GM23338 (cell line): Measurements from ENCODE around the gene ADGRG2. TPM values are rescaled to one million over a fixed set of nuclear protein-coding genes. Genes with fewer than 3 reads are reported as not detected.

ENCODE experiments used
- ATAC-seq: fragments of 200-7000 bp; cut with Tn5 transposase; 3 replicates; pipeline ENCODE4 v1.9.1; 2020
- DNase-seq: peaks from one replicate; pipeline ENCODE4 v3.0.0-alpha.2; 2015; ENCODE audit warnings: low spot score
- H2AFZ ChIP-seq: fragments of 200-600 bp; sonication (generic); 2 replicates; pipeline ENCODE4 v1.8.0; 2016; ENCODE audit warnings: antibody characterized with exemption, mild to moderate bottlenecking, moderate library complexity
- H3F3A ChIP-seq: fragments of 200-600 bp; sonication (generic); replicated peaks from 2 replicates; pipeline ENCODE4 v1.8.0; 2017; ENCODE audit warnings: antibody characterized with exemption, mixed run types, low read depth
- H3K27ac ChIP-seq: fragments of 200-600 bp; sonication (generic); 2 replicates; pipeline ENCODE4 v1.6.1; 2016; ENCODE audit warnings: low read depth
- H3K27me3 ChIP-seq: fragments of 200-600 bp; sonication (generic); 2 replicates; pipeline ENCODE4 v1.8.0; 2016; ENCODE audit warnings: mild to moderate bottlenecking, mixed run types, moderate library complexity; ENCODE audit not compliant: insufficient read depth
- H3K36me3 ChIP-seq: fragments of 200-600 bp; sonication (generic); 2 replicates; pipeline ENCODE4 v1.8.0; 2016; ENCODE audit warnings: mild to moderate bottlenecking; ENCODE audit not compliant: insufficient read depth
- H3K4me1 ChIP-seq: fragments of 200-600 bp; sonication (generic); 2 replicates; pipeline ENCODE4 v1.8.0; 2016; ENCODE audit warnings: mild to moderate bottlenecking, moderate library complexity; ENCODE audit not compliant: insufficient read depth
- H3K4me2 ChIP-seq: fragments of 200-600 bp; sonication (generic); 2 replicates; pipeline ENCODE4 v1.7.1; 2017; ENCODE audit warnings: mixed run types
- H3K4me3 ChIP-seq: fragments of 200-600 bp; sonication (generic); 2 replicates; pipeline ENCODE4 v1.6.1; 2016; ENCODE audit warnings: mixed run types
- H3K79me2 ChIP-seq: fragments of 200-600 bp; sonication (generic); replicated peaks from 2 replicates; pipeline ENCODE4 v1.8.0; 2017; ENCODE audit warnings: mild to moderate bottlenecking; ENCODE audit not compliant: insufficient read depth
- H3K9me2 ChIP-seq: fragments of 200-600 bp; sonication (generic); 2 replicates; pipeline ENCODE4 v1.8.0; 2017; ENCODE audit not compliant: insufficient read depth
- H4K20me1 ChIP-seq: fragments of 200-600 bp; sonication (generic); replicated peaks from 2 replicates; pipeline ENCODE4 v1.8.0; 2017; ENCODE audit warnings: mild to moderate bottlenecking; ENCODE audit not compliant: insufficient read depth
- H3K27ac Mint-ChIP-seq: 2 replicates; pipeline ENCODE4 v1.8.0; 2020; ENCODE audit warnings: inconsistent platforms, mild to moderate bottlenecking, moderate library complexity, mixed read lengths
- H3K27me3 Mint-ChIP-seq: 3 replicates; pipeline ENCODE4 v1.8.0; 2022; ENCODE audit warnings: low read depth, mild to moderate bottlenecking, moderate library complexity, mixed read lengths, inconsistent platforms; ENCODE audit not compliant: insufficient read depth, poor library complexity
- H3K36me3 Mint-ChIP-seq: 3 replicates; pipeline ENCODE4 v1.8.0; 2021; ENCODE audit warnings: low read depth, mild to moderate bottlenecking, inconsistent platforms, moderate library complexity, mixed read lengths
- H3K4me1 Mint-ChIP-seq: 3 replicates; pipeline ENCODE4 v1.8.0; 2020; ENCODE audit warnings: mild to moderate bottlenecking, inconsistent platforms, mixed read lengths
- H3K4me3 Mint-ChIP-seq: 3 replicates; pipeline ENCODE4 v1.8.0; 2021; ENCODE audit warnings: moderate library complexity, mild to moderate bottlenecking, inconsistent platforms, mixed read lengths
- H3K9me3 Mint-ChIP-seq: 3 replicates; pipeline ENCODE4 v1.8.0; 2020; ENCODE audit warnings: moderate library complexity, mild to moderate bottlenecking, inconsistent platforms, mixed read lengths
- CREB1 ChIP-seq: fragments of 250-450 bp; sonication (Bioruptor Pico); IDR thresholded peaks from 2 replicates; pipeline ENCODE4 v1.5.0; 2020; ENCODE audit warnings: low read depth, mild to moderate bottlenecking, moderate library complexity
- EZH2phosphoT487 ChIP-seq: fragments of 200-600 bp; sonication (generic); IDR thresholded peaks from one replicate; pipeline ENCODE4 v1.8.1; 2018; ENCODE audit warnings: antibody characterized with exemption; ENCODE audit not compliant: unreplicated experiment
- ZNF114 ChIP-seq: fragments of 250-450 bp; sonication (Bioruptor Pico); IDR thresholded peaks from 2 replicates; pipeline ENCODE4 v1.5.0; 2020; ENCODE audit warnings: mild to moderate bottlenecking, moderate library complexity
- polyA plus RNA-seq: library from polyadenylated mRNA; unstranded; fragments of >200 nt; fragmentation: Nextera tagmentation; extraction: Ambion mirVana; gene quantifications from 2 replicates; pipeline ENCODE4 v1.2.1, GENCODE V29; 2016
- total RNA-seq: library from RNA; depleted of rRNA; stranded (reverse); fragments of >200 nt; shearing (Covaris generic); gene quantifications from 2 replicates; pipeline ENCODE4 v1.2.3, GENCODE V29; 2014
- TF ChIP-seq, protein P1 (sequence below): IDR thresholded peaks from 2 replicates; pipeline ENCODE4 v1.6.1; 2016; ENCODE audit warnings: antibody characterized with exemption
- TF ChIP-seq, protein P2 (sequence below): IDR thresholded peaks from one replicate; pipeline ENCODE4 v1.6.1; 2018; ENCODE audit warnings: antibody characterized with exemption; ENCODE audit not compliant: unreplicated experiment
- TF ChIP-seq, protein P3 (sequence below), 2 experiments: fragments of 200-600 bp in 1 of 2; sonication (generic) in 1 of 2; conservative IDR thresholded peaks; 2 replicates each; pipeline versions ENCODE4 v1.5.1 to v1.6.1; 2016 to 2017; ENCODE audit warnings: antibody characterized with exemption in 2 of 2, low read depth in 2 of 2, mild to moderate bottlenecking in 2 of 2, moderate library complexity in 1 of 2
- TF ChIP-seq, protein P4 (sequence below): fragments of 250-450 bp; sonication (Bioruptor Pico); IDR thresholded peaks from 2 replicates; pipeline ENCODE4 v1.5.0; 2020; ENCODE audit warnings: mild to moderate bottlenecking, moderate library complexity

ADGRG2 gene
- total and polyA plus RNA-seq, 2 experiments from 2014 or later: 4.0 to 10.8 TPM

DNA sequence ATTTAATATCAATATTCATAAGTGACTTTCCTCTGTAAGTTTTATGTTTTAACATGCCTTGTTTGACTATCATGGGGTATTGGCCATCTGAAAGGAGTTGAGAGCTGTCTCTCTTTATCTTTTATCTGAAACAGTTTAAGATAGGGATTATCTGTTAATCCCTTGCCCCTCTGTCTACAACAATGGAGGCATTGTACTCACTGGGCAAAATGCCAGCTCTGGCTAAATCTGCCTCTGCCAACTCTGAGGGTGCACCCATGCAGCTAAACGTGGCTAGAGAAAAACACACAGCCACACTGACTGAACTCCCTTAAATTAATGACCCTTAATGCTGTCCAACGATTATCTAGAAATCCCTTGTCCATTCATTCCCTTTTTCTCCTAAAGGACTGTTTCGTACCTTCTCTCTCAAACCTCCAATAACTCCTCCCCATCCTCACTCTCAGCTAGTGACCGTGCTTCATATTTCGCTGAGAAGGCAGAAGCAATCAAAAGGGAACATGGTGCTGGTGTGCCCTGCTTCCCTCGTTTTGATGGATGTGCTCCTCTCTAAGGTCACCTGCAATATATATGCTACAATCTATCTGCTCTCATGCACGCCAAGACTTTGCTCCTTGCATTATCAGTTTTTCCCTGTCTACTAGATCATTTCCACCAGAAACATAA is 148.6 kb downstream of the ADGRG2 start (continued):
- TF ChIP-seq, protein P1, sequence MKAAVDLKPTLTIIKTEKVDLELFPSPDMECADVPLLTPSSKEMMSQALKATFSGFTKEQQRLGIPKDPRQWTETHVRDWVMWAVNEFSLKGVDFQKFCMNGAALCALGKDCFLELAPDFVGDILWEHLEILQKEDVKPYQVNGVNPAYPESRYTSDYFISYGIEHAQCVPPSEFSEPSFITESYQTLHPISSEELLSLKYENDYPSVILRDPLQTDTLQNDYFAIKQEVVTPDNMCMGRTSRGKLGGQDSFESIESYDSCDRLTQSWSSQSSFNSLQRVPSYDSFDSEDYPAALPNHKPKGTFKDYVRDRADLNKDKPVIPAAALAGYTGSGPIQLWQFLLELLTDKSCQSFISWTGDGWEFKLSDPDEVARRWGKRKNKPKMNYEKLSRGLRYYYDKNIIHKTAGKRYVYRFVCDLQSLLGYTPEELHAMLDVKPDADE: no peak
- no peak for TF ChIP-seq ZNF114
- no peak for TF ChIP-seq CREB1 (CRISPR knock-in tag)
- TF ChIP-seq, protein P2, sequence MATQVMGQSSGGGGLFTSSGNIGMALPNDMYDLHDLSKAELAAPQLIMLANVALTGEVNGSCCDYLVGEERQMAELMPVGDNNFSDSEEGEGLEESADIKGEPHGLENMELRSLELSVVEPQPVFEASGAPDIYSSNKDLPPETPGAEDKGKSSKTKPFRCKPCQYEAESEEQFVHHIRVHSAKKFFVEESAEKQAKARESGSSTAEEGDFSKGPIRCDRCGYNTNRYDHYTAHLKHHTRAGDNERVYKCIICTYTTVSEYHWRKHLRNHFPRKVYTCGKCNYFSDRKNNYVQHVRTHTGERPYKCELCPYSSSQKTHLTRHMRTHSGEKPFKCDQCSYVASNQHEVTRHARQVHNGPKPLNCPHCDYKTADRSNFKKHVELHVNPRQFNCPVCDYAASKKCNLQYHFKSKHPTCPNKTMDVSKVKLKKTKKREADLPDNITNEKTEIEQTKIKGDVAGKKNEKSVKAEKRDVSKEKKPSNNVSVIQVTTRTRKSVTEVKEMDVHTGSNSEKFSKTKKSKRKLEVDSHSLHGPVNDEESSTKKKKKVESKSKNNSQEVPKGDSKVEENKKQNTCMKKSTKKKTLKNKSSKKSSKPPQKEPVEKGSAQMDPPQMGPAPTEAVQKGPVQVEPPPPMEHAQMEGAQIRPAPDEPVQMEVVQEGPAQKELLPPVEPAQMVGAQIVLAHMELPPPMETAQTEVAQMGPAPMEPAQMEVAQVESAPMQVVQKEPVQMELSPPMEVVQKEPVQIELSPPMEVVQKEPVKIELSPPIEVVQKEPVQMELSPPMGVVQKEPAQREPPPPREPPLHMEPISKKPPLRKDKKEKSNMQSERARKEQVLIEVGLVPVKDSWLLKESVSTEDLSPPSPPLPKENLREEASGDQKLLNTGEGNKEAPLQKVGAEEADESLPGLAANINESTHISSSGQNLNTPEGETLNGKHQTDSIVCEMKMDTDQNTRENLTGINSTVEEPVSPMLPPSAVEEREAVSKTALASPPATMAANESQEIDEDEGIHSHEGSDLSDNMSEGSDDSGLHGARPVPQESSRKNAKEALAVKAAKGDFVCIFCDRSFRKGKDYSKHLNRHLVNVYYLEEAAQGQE: no peak

DNA sequence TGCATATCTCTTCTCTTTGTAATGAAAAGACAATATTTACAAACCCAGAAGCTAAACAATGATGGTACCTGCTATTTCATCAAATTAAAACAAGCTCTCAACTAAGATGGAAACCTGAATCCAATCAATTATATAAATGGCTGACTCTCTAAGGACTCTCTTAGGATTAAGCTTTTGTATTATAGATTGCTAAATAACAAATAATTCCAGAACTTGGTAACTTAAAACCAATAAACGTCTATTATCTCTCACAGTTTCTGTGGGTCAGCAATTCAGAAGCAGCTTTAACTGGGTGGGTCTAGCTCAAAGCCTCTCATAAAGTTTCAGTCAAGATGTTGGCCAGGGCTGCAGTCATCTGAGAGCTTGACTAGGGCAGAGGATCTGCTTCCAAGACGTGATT is 150.8 kb downstream of the ADGRG2 start:
- H3K9me3 Mint-ChIP-seq: no peaks in the 10 kb centered on the region
- no peak for DNase-seq
- H3K36me3 Mint-ChIP-seq: no peaks in the 10 kb centered on the region
- H3K4me2 ChIP-seq: no peak overlapping the region
- H3K36me3 ChIP-seq: no peaks in the 10 kb centered on the region
- H3K79me2 ChIP-seq: no peaks in the 10 kb centered on the region
- no peak for ATAC-seq
- H3K27me3 ChIP-seq: no peaks in the 10 kb centered on the region
- no peak overlapping the region for H3K4me3 ChIP-seq
- H3F3A ChIP-seq: no peaks in the 10 kb centered on the region
- no peaks in the 10 kb centered on the region for H4K20me1 ChIP-seq
- H3K27ac ChIP-seq: no peak overlapping the region
- H3K4me1 ChIP-seq: no peaks in the 10 kb centered on the region
- H3K4me3 Mint-ChIP-seq: no peak overlapping the region
- no peak overlapping the region for H2AFZ ChIP-seq
- H3K9me2 ChIP-seq: no peaks in the 10 kb centered on the region
- no peak overlapping the region for H3K27ac Mint-ChIP-seq
- H3K27me3 Mint-ChIP-seq: no peaks in the 10 kb centered on the region
- no peaks in the 10 kb centered on the region; the same call in 2 of the 3 replicates for H3K4me1 Mint-ChIP-seq
- no peak for TF ChIP-seq EZH2phosphoT487
- TF ChIP-seq, protein P2: no peak
- TF ChIP-seq, protein P3, sequence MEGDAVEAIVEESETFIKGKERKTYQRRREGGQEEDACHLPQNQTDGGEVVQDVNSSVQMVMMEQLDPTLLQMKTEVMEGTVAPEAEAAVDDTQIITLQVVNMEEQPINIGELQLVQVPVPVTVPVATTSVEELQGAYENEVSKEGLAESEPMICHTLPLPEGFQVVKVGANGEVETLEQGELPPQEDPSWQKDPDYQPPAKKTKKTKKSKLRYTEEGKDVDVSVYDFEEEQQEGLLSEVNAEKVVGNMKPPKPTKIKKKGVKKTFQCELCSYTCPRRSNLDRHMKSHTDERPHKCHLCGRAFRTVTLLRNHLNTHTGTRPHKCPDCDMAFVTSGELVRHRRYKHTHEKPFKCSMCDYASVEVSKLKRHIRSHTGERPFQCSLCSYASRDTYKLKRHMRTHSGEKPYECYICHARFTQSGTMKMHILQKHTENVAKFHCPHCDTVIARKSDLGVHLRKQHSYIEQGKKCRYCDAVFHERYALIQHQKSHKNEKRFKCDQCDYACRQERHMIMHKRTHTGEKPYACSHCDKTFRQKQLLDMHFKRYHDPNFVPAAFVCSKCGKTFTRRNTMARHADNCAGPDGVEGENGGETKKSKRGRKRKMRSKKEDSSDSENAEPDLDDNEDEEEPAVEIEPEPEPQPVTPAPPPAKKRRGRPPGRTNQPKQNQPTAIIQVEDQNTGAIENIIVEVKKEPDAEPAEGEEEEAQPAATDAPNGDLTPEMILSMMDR (conservative IDR thresholded peaks at IDR 0.05; ENCODE audit: low read depth in 2 of 2): no peak
- TF ChIP-seq, protein P4, sequence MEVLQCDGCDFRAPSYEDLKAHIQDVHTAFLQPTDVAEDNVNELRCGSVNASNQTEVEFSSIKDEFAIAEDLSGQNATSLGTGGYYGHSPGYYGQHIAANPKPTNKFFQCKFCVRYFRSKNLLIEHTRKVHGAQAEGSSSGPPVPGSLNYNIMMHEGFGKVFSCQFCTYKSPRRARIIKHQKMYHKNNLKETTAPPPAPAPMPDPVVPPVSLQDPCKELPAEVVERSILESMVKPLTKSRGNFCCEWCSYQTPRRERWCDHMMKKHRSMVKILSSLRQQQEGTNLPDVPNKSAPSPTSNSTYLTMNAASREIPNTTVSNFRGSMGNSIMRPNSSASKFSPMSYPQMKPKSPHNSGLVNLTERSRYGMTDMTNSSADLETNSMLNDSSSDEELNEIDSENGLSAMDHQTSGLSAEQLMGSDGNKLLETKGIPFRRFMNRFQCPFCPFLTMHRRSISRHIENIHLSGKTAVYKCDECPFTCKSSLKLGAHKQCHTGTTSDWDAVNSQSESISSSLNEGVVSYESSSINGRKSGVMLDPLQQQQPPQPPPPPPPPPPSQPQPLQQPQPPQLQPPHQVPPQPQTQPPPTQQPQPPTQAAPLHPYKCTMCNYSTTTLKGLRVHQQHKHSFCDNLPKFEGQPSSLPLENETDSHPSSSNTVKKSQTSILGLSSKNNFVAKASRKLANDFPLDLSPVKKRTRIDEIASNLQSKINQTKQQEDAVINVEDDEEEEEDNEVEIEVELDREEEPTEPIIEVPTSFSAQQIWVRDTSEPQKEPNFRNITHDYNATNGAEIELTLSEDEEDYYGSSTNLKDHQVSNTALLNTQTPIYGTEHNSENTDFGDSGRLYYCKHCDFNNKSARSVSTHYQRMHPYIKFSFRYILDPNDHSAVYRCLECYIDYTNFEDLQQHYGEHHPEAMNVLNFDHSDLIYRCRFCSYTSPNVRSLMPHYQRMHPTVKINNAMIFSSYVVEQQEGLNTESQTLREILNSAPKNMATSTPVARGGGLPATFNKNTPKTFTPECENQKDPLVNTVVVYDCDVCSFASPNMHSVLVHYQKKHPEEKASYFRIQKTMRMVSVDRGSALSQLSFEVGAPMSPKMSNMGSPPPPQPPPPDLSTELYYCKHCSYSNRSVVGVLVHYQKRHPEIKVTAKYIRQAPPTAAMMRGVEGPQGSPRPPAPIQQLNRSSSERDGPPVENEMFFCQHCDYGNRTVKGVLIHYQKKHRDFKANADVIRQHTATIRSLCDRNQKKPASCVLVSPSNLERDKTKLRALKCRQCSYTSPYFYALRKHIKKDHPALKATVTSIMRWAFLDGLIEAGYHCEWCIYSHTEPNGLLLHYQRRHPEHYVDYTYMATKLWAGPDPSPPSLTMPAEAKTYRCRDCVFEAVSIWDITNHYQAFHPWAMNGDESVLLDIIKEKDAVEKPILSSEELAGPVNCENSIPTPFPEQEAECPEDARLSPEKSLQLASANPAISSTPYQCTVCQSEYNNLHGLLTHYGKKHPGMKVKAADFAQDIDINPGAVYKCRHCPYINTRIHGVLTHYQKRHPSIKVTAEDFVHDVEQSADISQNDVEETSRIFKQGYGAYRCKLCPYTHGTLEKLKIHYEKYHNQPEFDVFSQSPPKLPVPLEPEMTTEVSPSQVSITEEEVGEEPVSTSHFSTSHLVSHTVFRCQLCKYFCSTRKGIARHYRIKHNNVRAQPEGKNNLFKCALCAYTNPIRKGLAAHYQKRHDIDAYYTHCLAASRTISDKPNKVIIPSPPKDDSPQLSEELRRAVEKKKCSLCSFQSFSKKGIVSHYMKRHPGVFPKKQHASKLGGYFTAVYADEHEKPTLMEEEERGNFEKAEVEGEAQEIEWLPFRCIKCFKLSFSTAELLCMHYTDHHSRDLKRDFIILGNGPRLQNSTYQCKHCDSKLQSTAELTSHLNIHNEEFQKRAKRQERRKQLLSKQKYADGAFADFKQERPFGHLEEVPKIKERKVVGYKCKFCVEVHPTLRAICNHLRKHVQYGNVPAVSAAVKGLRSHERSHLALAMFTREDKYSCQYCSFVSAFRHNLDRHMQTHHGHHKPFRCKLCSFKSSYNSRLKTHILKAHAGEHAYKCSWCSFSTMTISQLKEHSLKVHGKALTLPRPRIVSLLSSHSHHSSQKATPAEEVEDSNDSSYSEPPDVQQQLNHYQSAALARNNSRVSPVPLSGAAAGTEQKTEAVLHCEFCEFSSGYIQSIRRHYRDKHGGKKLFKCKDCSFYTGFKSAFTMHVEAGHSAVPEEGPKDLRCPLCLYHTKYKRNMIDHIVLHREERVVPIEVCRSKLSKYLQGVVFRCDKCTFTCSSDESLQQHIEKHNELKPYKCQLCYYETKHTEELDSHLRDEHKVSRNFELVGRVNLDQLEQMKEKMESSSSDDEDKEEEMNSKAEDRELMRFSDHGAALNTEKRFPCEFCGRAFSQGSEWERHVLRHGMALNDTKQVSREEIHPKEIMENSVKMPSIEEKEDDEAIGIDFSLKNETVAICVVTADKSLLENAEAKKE (CRISPR knock-in tag): no peak
